Nephron (organoid): ENCODE results near the gene ZNF785.
"Not testable (repeated sequence)": the region's sequence is repeated elsewhere in the genome, so short reads cannot be mapped to it uniquely, and the experiment has no call there.

Experiments used
- H3K27ac Mint-ChIP-seq, 3 experiments: 2 replicates each; pipeline ENCODE4 v1.8.0; 2020; ENCODE audit warnings: mixed read lengths in 3 of 3, mild to moderate bottlenecking in 2 of 3, moderate library complexity in 1 of 3
- H3K27me3 Mint-ChIP-seq: 2 replicates; pipeline ENCODE4 v1.8.0; 2021; ENCODE audit warnings: low read depth, mild to moderate bottlenecking, moderate library complexity, mixed read lengths
- H3K36me3 Mint-ChIP-seq: 2 replicates; pipeline ENCODE4 v1.8.0; 2020; ENCODE audit warnings: low read depth, mixed read lengths
- H3K4me1 Mint-ChIP-seq: 2 replicates; pipeline ENCODE4 v1.8.0; 2020; ENCODE audit warnings: mixed read lengths
- H3K4me3 Mint-ChIP-seq, 3 experiments: 2 replicates each; pipeline ENCODE4 v1.8.0; 2020; ENCODE audit warnings: mild to moderate bottlenecking in 3 of 3, mixed read lengths in 3 of 3, moderate library complexity in 2 of 3
- H3K9me3 Mint-ChIP-seq: 2 replicates; pipeline ENCODE4 v1.8.0; 2020; ENCODE audit warnings: mixed read lengths
- TF ChIP-seq, protein P1 (sequence below), 3 experiments: fragments of 200-600 bp; sonication (generic); IDR thresholded peaks; one replicate each; pipeline ENCODE4 v1.5.0; 2021; ENCODE audit warnings: antibody characterized with exemption in 3 of 3; ENCODE audit not compliant: unreplicated experiment in 3 of 3

ZNF785 gene

GRCh38 chr16:30585400-30586191 lies at the start of gene ZNF785:
TSS of gene ZNF785 (minus strand) at chr16:30585697. CDS start at chr16:30585611, 86 bp downstream.
- Mint-ChIP-seq H3K9me3 (no peaks in the 10 kb centered on the region), H3K27ac (peak within 1 kb of the TSS; percentile 74 to 91 (median 90)), H3K36me3 (peaks cover 20% of the 10 kb centered on the region), H3K4me1 (peaks cover 11% of the 10 kb centered on the region), H3K27me3 (no peaks in the 10 kb centered on the region), H3K4me3 (peak within 1 kb of the TSS; percentile 82 to 96 (median 88))
- TF ChIP-seq, protein P1, sequence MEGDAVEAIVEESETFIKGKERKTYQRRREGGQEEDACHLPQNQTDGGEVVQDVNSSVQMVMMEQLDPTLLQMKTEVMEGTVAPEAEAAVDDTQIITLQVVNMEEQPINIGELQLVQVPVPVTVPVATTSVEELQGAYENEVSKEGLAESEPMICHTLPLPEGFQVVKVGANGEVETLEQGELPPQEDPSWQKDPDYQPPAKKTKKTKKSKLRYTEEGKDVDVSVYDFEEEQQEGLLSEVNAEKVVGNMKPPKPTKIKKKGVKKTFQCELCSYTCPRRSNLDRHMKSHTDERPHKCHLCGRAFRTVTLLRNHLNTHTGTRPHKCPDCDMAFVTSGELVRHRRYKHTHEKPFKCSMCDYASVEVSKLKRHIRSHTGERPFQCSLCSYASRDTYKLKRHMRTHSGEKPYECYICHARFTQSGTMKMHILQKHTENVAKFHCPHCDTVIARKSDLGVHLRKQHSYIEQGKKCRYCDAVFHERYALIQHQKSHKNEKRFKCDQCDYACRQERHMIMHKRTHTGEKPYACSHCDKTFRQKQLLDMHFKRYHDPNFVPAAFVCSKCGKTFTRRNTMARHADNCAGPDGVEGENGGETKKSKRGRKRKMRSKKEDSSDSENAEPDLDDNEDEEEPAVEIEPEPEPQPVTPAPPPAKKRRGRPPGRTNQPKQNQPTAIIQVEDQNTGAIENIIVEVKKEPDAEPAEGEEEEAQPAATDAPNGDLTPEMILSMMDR (IDR thresholded peaks at IDR 0.05; ENCODE audit: unreplicated experiment in 3 of 3): peak in 2 of 3 experiments; percentile 11 to 20

DNA sequence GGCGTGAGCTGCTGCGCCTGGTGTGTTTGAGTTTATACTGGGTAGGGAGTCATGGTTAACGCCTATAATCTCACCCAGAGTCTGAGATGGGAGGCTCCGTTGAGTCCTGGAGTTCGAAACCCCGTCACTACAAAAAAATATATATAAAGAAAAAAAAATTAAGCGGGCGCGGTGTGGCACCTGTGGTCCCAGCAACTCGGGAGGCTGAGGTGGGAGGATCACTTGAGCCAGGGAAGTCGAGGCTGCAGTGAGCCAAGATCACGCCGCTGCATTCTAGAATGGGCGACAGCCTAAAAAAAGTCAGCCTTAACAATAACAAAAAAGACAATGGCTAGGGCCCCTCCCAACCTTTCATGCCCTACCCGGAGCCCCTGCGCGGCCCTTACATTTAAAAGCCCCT lies 48.0 kb upstream of the ZNF785 start:
- Mint-ChIP-seq H3K36me3 (no peaks in the 10 kb centered on the region), H3K4me3 (peak overlapping the region; percentile 88 to 92 (median 92)), H3K4me1 (peaks cover 27% of the 10 kb centered on the region), H3K27ac (peak overlapping the region; percentile 93 to 94 (median 94)), H3K9me3 (no peaks in the 10 kb centered on the region), H3K27me3 (no peaks in the 10 kb centered on the region)
- TF ChIP-seq, protein P1 (IDR thresholded peaks at IDR 0.05; ENCODE audit: unreplicated experiment in 3 of 3): no peak

DNA sequence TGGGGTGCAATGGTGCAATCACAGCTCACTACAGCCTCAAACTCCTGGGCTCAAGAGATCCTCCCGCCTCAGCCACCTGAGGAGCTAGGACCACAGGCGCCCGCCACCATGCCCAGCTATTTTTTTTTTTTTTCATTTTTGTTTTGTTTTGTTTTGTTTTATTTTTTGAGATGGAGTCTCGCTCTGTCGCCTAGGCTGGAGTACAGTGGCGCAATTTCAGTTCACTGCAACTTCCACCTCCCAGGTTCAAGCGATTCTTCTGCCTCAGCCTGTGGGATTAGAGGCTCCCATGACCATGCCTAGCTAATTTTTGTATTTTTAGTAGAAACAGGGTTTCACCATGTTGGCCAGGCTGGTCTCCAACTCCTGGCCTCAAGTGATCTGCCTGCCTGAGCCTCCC lies 47.0 kb upstream of the ZNF785 start:
- not testable (repeated sequence) for H3K9me3 Mint-ChIP-seq, H3K27ac Mint-ChIP-seq, H3K27me3 Mint-ChIP-seq, H3K4me3 Mint-ChIP-seq, H3K36me3 Mint-ChIP-seq
- H3K4me1 Mint-ChIP-seq: peaks cover 28% of the 10 kb centered on the region

- Mint-ChIP-seq H3K4me1 (peaks cover 13% of the 10 kb centered on the region), H3K36me3 (no peaks in the 10 kb centered on the region), H3K9me3 (no peaks in the 10 kb centered on the region), H3K27ac (peak overlapping the region; percentile 86 to 94 (median 89)), H3K4me3 (peak overlapping the region in 2 of 3 experiments; percentile 9 to 40), H3K27me3 (no peaks in the 10 kb centered on the region)
- TF ChIP-seq, protein P1 (IDR thresholded peaks at IDR 0.05; ENCODE audit: unreplicated experiment in 3 of 3): peak; percentile 89 to 94 (median 91)
Measured at GRCh38 chr16:30628628-30629540, 43.4 kb upstream of the ZNF785 start.

DNA sequence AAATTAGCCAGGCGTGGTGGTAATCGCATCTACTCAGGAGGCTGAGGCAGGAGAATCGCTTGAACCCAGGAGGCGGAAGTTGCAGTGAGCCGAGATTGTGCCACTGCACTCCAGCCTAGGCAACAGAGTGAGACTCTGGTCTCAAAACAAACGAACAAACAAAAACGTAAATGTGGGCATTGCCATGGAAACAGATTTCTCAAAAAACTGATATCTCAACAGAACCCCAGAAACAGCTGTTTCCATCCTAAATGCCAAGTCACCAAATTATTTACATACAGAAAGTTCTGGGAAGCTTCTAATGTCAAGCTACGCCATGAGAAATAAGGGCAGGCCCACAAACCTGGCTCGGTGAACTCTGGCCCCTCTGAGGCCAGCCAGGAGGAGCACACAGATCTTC lies 40.7 kb upstream of the ZNF785 start:
- H3K9me3 Mint-ChIP-seq: no peaks in the 10 kb centered on the region
- no peak overlapping the region for H3K4me3 Mint-ChIP-seq
- peaks cover 39% of the 10 kb centered on the region for H3K4me1 Mint-ChIP-seq
- no peaks in the 10 kb centered on the region for H3K36me3 Mint-ChIP-seq
- H3K27me3 Mint-ChIP-seq: no peaks in the 10 kb centered on the region
- TF ChIP-seq, protein P1 (IDR thresholded peaks at IDR 0.05; ENCODE audit: unreplicated experiment in 3 of 3): no peak
- no peak overlapping the region for H3K27ac Mint-ChIP-seq
